Common myeloid progenitor, CD34-positive (primary cell): ENCODE measurements around the gene ZBTB22.
A peak's percentile ranks its signal among the peaks of the same experiment; 100 is the strongest.

Experiments
- CTCF ChIA-PET: fragments of 350-600 bp; sonication (Branson Sonifier 250); formaldehyde crosslinking; loops from one replicate; lab custom pipeline; 2021; ENCODE audit warnings: antibody characterized with exemption; lab: Charles Lee
- POLR2A ChIA-PET: fragments of 350-600 bp; sonication (Branson Sonifier 250); formaldehyde crosslinking; loops from one replicate; lab custom pipeline; 2021; ENCODE audit warnings: antibody characterized with exemption; lab: Charles Lee
- DNase-seq, 3 donors: peaks; one replicate each; pipeline versions ENCODE4 v3.0.0 to v3.0.0-alpha.2; 2013
- H3K27ac ChIP-seq, 2 experiments: 1 replicate in 1 of 2; 2 replicates in 1 of 2; pipeline ENCODE4 v1.7.0; 2013; ENCODE audit warnings: inconsistent platforms in 2 of 2, low read length in 2 of 2, mild to moderate bottlenecking in 2 of 2, low read depth in 1 of 2, moderate library complexity in 1 of 2; ENCODE audit not compliant: severe bottlenecking in 2 of 2, insufficient read depth in 1 of 2, poor library complexity in 1 of 2
- H3K27me3 ChIP-seq, 5 experiments: replicated peaks in 2 of 5; 1 replicate in 3 of 5; 2 replicates in 2 of 5; pipeline versions ENCODE4 v1.6.1 to v1.7.0; 2013; ENCODE audit warnings: low read length in 4 of 5, mild to moderate bottlenecking in 2 of 5, moderate library complexity in 2 of 5, inconsistent platforms in 1 of 5; ENCODE audit not compliant: insufficient read depth in 5 of 5, control insufficient read depth in 4 of 5
- H3K36me3 ChIP-seq, 4 experiments: 1 replicate in 2 of 4; 2 replicates in 2 of 4; pipeline versions ENCODE4 v1.6.1 to v1.7.0; 2013; ENCODE audit warnings: low read length in 3 of 4, control low read depth in 1 of 4, mild to moderate bottlenecking in 1 of 4; ENCODE audit not compliant: control insufficient read depth in 4 of 4, insufficient read depth in 4 of 4
- H3K4me1 ChIP-seq, 4 experiments: 1 replicate in 3 of 4; 2 replicates in 1 of 4; pipeline versions ENCODE4 v1.6.1 to v1.7.1; 2013; ENCODE audit warnings: low read length in 3 of 4, mild to moderate bottlenecking in 3 of 4, control low read depth in 1 of 4, inconsistent platforms in 1 of 4, moderate library complexity in 1 of 4; ENCODE audit not compliant: control insufficient read depth in 4 of 4, insufficient read depth in 4 of 4; ENCODE audit errors: control extremely low read depth in 1 of 4
- H3K4me3 ChIP-seq, 7 experiments: 1 replicate in 4 of 7; 2 replicates in 3 of 7; pipeline versions ENCODE4 v1.5.1 to v1.7.0; 2013; ENCODE audit warnings: mild to moderate bottlenecking in 7 of 7, low read length in 6 of 7, moderate library complexity in 6 of 7, inconsistent platforms in 2 of 7, low read depth in 2 of 7, control low read depth in 1 of 7; ENCODE audit not compliant: insufficient read depth in 4 of 7, control insufficient read depth in 1 of 7; ENCODE audit errors: extremely low read depth in 1 of 7
- H3K9me3 ChIP-seq, 5 experiments: 1 replicate in 4 of 5; 2 replicates in 1 of 5; pipeline versions ENCODE4 v1.6.1 to v1.7.1; 2013; ENCODE audit warnings: low read length in 4 of 5, mild to moderate bottlenecking in 2 of 5, inconsistent platforms in 1 of 5, low read depth in 1 of 5, moderate library complexity in 1 of 5; ENCODE audit not compliant: control insufficient read depth in 4 of 5, insufficient read depth in 2 of 5; ENCODE audit errors: control extremely low read depth in 1 of 5
- WGBS: methylation state at CpG from one replicate; pipeline ENCODE4 v1.1.5; 2013; ENCODE audit not compliant: insufficient coverage; 5-methylcytosine and 5-hydroxymethylcytosine counted together

ZBTB22 gene

DNA sequence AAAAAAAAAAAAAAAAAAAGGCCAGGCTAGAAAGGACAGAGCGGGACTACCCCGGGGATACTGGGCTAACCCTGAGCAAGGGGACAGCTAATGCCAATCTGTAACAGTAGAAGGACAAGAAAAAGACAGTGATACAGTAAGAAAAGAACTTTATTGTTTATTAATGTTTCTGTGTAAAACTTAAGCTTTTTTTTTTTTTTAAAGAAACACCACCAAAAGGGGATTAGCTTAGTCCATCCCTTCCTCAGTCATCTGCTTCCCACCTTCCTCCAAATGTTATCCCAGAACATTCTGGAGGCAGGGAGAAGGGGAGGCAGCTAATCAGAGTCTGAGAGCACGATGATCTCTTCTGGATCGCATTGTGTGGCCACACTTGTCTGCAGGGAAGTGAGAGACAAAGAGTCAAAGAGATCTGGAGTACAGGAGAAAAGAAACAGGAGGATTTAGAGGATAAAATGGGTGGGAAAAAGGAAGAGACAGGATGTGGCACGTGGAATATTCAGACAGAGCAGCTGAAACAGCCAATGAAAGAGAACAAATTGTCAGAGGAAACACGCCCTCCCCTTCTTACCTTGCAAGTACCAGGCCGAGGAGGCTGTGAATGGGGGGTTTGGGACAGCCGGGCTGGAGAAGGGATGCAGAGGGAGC lies 1.0 kb upstream of the ZBTB22 start:
- peak overlapping the region in 5 of 7 experiments; percentile 75 to 91 (median 84) for H3K4me3 ChIP-seq
- H3K36me3 ChIP-seq: peaks cover 8 to 39% (median 29%) of the 10 kb centered on the region in 4 experiments
- peak overlapping the region; percentile 50 to 84 for H3K27ac ChIP-seq

DNA sequence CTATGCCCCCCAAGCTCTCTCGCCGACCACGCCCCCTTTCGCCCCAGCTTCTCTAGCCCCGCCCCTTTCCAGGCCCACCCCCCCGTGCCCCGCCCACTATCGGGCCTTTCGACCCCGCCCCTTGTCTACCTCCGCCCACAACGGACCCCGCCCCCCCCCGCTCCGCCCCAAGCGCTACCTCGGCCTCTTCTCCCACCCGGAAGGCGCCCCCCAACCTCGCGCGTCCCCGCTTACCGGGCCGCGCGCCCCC lies 200 bp downstream of the ZBTB22 start:
- no peaks in the 10 kb centered on the region for H3K27me3 ChIP-seq
- peaks cover 3 to 77% (median 49%) of the 10 kb centered on the region in 4 experiments for H3K4me1 ChIP-seq
- no peak for DNase-seq
- CTCF ChIA-PET: interaction anchor here (0.7 to 3.7 kb wide), 8 partner anchors 9 to 46 kb away, joined by 3 to 18 read pairs (median 4); partner anchors contain the start of genes RGL2, RPS18 and VPS52
- H3K9me3 ChIP-seq: no peaks in the 10 kb centered on the region
- H3K27ac ChIP-seq: no peak overlapping the region
- POLR2A ChIA-PET: interaction anchor here (0.6 to 1.4 kb wide), 5 partner anchors 18 to 345 kb away, joined by 3 to 7 read pairs (median 4); partner anchors contain the start of genes RGL2, RPS18 and VPS52
- peak overlapping the region in 5 of 7 experiments; percentile 52 to 91 (median 84) for H3K4me3 ChIP-seq
- WGBS: 0% methylated on average over 6 of the region's 27 CpGs
- H3K36me3 ChIP-seq: peaks cover 8 to 39% (median 29%) of the 10 kb centered on the region in 4 experiments

More for the DNA sequence above, 1.0 kb upstream of the ZBTB22 start:
- Histone ChIP-seq H3K4me1 (peaks cover 3 to 74% (median 47%) of the 10 kb centered on the region in 4 experiments), H3K27me3 (no peaks in the 10 kb centered on the region), H3K9me3 (no peaks in the 10 kb centered on the region)
- ChIA-PET POLR2A (interaction anchor here (0.6 to 1.1 kb wide), 3 partner anchors 10 to 347 kb away, joined by 3 to 5 read pairs (median 3); no protein-coding TSS in a partner anchor), CTCF (interaction anchor here (0.7 to 3.7 kb wide), 10 partner anchors 11 to 104 kb away, joined by 3 to 18 read pairs (median 3); partner anchors contain the start of genes RGL2, RPS18 and VPS52)
- 100% methylated on average over 4 of the region's 8 CpGs for WGBS
- no peak for DNase-seq

DNA sequence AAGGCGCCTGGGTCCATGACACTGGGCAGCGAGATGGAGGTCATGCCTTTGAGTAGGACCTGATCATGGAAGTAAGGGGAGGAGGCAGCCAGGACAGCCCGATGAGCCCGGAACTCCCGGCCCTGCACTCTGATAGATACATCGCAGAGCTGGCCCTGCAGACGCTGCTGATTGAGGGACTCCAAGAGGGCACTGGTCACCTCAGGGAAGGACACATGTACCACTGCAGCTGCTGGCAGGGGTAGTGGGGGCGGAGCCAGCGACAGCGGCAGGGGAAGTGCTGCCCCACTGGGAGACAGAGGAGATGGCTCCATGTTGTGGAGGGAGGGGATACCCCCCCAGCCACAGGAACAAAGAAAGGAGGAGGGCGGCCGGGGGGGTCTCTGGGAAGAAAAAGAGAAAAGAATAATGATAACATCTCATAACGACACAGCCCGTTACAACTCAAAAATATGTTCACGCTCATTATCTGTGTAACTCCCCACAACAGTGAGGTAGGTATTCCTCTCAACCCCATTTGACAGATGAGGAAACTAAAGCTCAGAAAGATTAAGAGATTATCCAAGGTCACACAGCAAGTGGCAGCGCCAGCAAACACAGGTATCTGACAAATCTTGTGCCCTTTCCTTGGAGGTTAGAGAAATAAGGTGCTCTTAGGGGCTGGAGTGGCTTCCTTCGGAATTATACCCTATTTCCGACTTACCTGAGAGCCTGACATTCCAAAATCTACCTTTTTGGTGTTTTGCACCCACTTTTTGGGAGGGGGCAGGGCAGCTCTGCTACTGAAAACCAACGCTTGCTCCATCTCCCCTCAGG lies 733 bp downstream of the ZBTB22 start:
- ChIA-PET POLR2A (interaction anchor here (0.5 to 1.4 kb wide), 4 partner anchors 18 to 108 kb away, joined by 3 to 7 read pairs (median 4); partner anchors contain the start of genes RGL2, RPS18 and VPS52), CTCF (interaction anchor here (0.7 to 3.7 kb wide), 5 partner anchors 8 to 45 kb away, joined by 3 to 18 read pairs (median 6); partner anchors contain the start of genes RGL2, RPS18 and VPS52)
- no peaks in the 10 kb centered on the region for H3K9me3 ChIP-seq
- H3K4me3 ChIP-seq: peak overlapping the region in 5 of 7 experiments; percentile 21 to 91 (median 52)
- no peaks in the 10 kb centered on the region for H3K27me3 ChIP-seq
- peak in 1 of 3 donors; percentile 21 for DNase-seq
- no peak overlapping the region for H3K27ac ChIP-seq
- WGBS: 87% methylated on average over 17 of the region's 19 CpGs
- peaks cover 8 to 38% (median 30%) of the 10 kb centered on the region in 4 experiments for H3K36me3 ChIP-seq
- H3K4me1 ChIP-seq: peaks cover 3 to 78% (median 50%) of the 10 kb centered on the region in 4 experiments

DNA sequence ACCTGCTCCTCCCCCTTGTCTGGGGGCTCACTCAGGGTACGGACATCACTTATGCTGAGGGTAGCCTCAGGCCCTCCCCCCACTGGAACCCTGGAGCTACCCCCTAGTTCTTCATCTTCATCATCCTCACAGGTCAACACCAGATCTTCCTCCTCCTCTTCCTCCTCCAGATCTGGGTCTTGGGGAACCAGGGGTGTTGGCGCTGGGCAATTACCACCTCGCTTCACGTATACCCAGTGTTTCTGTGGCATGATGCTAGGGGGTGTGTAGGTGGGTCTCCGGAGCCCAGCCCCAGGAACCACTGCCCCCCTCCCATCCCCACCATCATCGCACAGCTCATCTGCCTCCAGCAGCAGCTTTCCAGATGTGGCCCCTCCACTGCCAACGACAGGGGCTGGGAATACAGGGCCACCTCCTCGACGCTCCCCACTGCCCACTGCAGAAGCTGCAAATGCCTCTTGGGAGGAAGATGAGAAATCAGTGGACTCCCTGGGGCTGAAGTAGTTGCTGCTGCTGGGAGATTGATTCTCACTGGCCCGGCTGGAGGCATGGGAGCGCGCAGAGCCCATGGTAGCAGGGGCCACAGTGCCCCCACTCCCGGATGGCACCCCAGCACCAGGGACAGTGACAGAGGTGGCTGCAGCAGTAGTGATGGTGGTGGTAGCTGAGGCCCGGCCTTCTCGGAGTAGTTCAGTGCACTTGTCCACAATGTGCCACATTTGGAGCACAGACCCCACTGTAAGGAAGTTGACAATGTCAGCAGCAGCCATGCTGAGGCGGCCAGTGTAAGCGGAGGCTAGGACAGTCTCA lies 1.5 kb downstream of the ZBTB22 start:
- no peak overlapping the region for H3K4me3 ChIP-seq
- peaks cover 8 to 38% (median 26%) of the 10 kb centered on the region in 4 experiments for H3K36me3 ChIP-seq
- no peaks in the 10 kb centered on the region for H3K9me3 ChIP-seq
- ChIA-PET POLR2A (interaction anchor here (0.5 kb wide), 1 partner anchor 109 kb away, joined by 3 read pairs; no protein-coding TSS in a partner anchor), CTCF (interaction anchor here (1.0 to 3.7 kb wide), 2 partner anchors 27 to 29 kb away, joined by 3 to 18 read pairs; partner anchors contain the start of genes PFDN6 and WDR46)
- no peak for DNase-seq
- H3K27me3 ChIP-seq: no peaks in the 10 kb centered on the region
- no peak overlapping the region for H3K27ac ChIP-seq
- peaks cover 3 to 73% (median 47%) of the 10 kb centered on the region in 4 experiments for H3K4me1 ChIP-seq
- 94% methylated on average over 10 of the region's 17 CpGs for WGBS

DNA sequence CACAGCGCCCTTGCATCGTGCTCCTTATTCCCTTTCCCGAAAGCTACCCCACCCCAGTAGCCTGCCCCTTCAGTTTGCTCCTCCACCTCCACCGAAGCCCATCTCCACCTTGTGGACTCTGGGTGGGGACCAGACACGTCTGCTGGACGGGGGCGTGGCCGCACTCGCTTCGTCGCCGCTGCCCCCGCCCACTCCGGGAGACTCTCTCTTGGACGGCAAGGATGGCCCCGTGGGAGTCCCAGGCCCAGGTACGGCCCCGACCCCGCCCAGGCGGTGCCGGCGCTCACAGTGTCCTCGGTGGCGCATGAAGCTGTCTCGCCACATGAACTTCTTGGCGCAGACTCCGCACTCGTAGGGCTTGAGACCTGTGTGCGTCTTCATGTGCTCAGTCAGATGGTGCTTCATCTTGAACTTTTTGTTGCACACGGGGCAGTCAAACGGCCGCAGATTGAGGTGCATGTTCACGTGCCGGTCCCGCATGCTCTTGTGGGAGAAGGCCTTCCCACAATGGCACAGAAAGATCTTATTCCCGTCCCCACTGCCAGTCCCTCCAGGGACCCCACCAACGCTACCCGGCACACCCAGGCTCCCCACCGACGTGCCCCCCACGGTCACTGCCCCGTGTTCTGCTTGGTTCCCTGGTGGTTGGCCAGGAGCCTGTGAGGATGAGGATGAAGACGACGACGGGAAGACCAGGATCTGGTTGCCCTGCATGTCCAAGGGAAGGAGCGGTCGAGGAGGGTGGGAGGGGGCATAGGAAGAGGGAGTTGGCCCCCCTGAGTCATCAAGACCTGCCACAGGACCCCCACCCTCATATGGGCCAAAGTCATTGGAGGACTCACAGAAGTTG lies 2.4 kb downstream of the ZBTB22 start:
- Histone ChIP-seq H3K9me3 (no peaks in the 10 kb centered on the region), H3K4me1 (peaks cover 3 to 66% (median 45%) of the 10 kb centered on the region in 4 experiments), H3K4me3 (peak overlapping the region; percentile 92 to 99 (median 96)), H3K27me3 (no peaks in the 10 kb centered on the region), H3K27ac (peak overlapping the region; percentile 93 to 95), H3K36me3 (peaks cover 2 to 33% (median 22%) of the 10 kb centered on the region in 4 experiments)
- WGBS: 77% methylated on average over 33 of the region's 47 CpGs
- ChIA-PET CTCF (interaction anchor here (0.6 to 1.0 kb wide), 2 partner anchors 26 to 55 kb away, joined by 3 read pairs; partner anchors contain the start of genes PFDN6 and WDR46), POLR2A (interaction anchor here (2.8 kb wide), 1 partner anchor 16 kb away, joined by 18 read pairs; the partner anchor contains the start of gene RGL2)
- peak in 1 of 3 donors; percentile 8 for DNase-seq
